Osteoblast (primary cell): ENCODE results near the gene CDH12. TPM values are rescaled to one million over a fixed set of nuclear protein-coding genes. Genes with fewer than 3 reads are reported as not detected.
"Not testable (repeated sequence)": the region's sequence is repeated elsewhere in the genome, so short reads cannot be mapped to it uniquely, and the experiment has no call there.

ENCODE experiments used
- DNase-seq: peaks from one replicate; pipeline ENCODE4 v3.0.0; 2011; ENCODE audit warnings: low spot score, mixed read lengths; ENCODE audit not compliant: insufficient read length; ENCODE audit errors: missing footprints
- H2AFZ ChIP-seq: 2 replicates; pipeline ENCODE4 v1.6.0; 2011; ENCODE audit warnings: mild to moderate bottlenecking, low read length
- H3K27ac ChIP-seq: 2 replicates; pipeline ENCODE4 v1.5.1; 2011; ENCODE audit warnings: mild to moderate bottlenecking, low read depth, low read length, moderate library complexity
- H3K27me3 ChIP-seq: 2 replicates; pipeline ENCODE4 v1.6.0; 2012; ENCODE audit warnings: mild to moderate bottlenecking, control low read depth, inconsistent platforms, low read length, moderate library complexity; ENCODE audit not compliant: insufficient read depth
- H3K36me3 ChIP-seq: 2 replicates; pipeline ENCODE4 v1.5.1; 2011; ENCODE audit warnings: mild to moderate bottlenecking, low read length, control low read depth, moderate library complexity; ENCODE audit not compliant: insufficient read depth
- H3K4me1 ChIP-seq: 2 replicates; pipeline ENCODE4 v1.5.1; 2011; ENCODE audit warnings: mild to moderate bottlenecking, low read length, control low read depth, moderate library complexity; ENCODE audit not compliant: insufficient read depth
- H3K4me2 ChIP-seq: 2 replicates; pipeline ENCODE4 v1.6.0; 2011; ENCODE audit warnings: mild to moderate bottlenecking, low read length; ENCODE audit not compliant: insufficient read depth
- H3K4me3 ChIP-seq: fragments of 200-600 bp; sonication (generic); 3 replicates; pipeline ENCODE4 v1.5.1; 2012; ENCODE audit warnings: mild to moderate bottlenecking, low read length, inconsistent platforms; ENCODE audit not compliant: insufficient read depth
- H3K79me2 ChIP-seq: 2 replicates; pipeline ENCODE4 v1.6.0; 2012; ENCODE audit warnings: mild to moderate bottlenecking, low read length, control low read depth, inconsistent platforms; ENCODE audit not compliant: insufficient read depth
- H3K9me3 ChIP-seq: 2 replicates; pipeline ENCODE4 v1.5.1; 2011; ENCODE audit warnings: low read depth, low read length, control low read depth
- H4K20me1 ChIP-seq: 2 replicates; pipeline ENCODE4 v1.6.0; 2012; ENCODE audit warnings: mild to moderate bottlenecking, low read length, control low read depth; ENCODE audit not compliant: insufficient read depth
- total RNA-seq: library from RNA; depleted of rRNA; stranded (reverse); fragments of >200 nt; gene quantifications from 2 replicates; pipeline ENCODE4 v1.2.3, GENCODE V29; 2012
- TF ChIP-seq, protein P1 (sequence below): IDR thresholded peaks from 2 replicates; pipeline ENCODE4 v1.5.1; 2011; ENCODE audit warnings: mild to moderate bottlenecking, low read depth, low read length, moderate library complexity; ENCODE audit errors: extremely low read depth

CDH12 gene
- total RNA-seq, 1 donor: not detected

DNA sequence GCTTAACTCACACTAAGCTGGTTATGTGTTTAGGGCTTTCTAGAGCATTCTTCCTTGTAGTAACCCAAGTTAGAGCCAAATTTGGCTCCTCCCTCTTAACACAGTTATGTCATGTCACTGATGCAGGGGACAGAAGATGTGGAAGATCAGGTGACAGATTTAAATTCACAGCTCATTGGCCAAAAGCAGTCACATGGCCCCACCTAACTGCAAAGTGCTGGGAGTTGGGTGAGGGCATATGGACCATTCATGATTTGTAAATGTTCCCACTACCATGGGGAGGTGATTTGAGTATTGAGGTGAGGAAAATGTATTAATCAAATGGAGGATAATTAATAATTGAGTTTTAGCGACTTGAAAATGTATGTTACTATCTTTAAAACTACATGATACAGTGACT lies 829.4 kb downstream of the CDH12 start:
- no peaks in the 10 kb centered on the region for H3K4me1 ChIP-seq
- H3K9me3 ChIP-seq: no peaks in the 10 kb centered on the region
- no peaks in the 10 kb centered on the region for H4K20me1 ChIP-seq
- no peak overlapping the region for H3K4me3 ChIP-seq
- no peak overlapping the region for H2AFZ ChIP-seq
- DNase-seq: no peak
- no peaks in the 10 kb centered on the region for H3K36me3 ChIP-seq
- TF ChIP-seq, protein P1, sequence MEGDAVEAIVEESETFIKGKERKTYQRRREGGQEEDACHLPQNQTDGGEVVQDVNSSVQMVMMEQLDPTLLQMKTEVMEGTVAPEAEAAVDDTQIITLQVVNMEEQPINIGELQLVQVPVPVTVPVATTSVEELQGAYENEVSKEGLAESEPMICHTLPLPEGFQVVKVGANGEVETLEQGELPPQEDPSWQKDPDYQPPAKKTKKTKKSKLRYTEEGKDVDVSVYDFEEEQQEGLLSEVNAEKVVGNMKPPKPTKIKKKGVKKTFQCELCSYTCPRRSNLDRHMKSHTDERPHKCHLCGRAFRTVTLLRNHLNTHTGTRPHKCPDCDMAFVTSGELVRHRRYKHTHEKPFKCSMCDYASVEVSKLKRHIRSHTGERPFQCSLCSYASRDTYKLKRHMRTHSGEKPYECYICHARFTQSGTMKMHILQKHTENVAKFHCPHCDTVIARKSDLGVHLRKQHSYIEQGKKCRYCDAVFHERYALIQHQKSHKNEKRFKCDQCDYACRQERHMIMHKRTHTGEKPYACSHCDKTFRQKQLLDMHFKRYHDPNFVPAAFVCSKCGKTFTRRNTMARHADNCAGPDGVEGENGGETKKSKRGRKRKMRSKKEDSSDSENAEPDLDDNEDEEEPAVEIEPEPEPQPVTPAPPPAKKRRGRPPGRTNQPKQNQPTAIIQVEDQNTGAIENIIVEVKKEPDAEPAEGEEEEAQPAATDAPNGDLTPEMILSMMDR: no peak
- no peak overlapping the region for H3K4me2 ChIP-seq
- H3K27me3 ChIP-seq: no peaks in the 10 kb centered on the region
- no peak overlapping the region for H3K27ac ChIP-seq
- H3K79me2 ChIP-seq: no peaks in the 10 kb centered on the region

DNA sequence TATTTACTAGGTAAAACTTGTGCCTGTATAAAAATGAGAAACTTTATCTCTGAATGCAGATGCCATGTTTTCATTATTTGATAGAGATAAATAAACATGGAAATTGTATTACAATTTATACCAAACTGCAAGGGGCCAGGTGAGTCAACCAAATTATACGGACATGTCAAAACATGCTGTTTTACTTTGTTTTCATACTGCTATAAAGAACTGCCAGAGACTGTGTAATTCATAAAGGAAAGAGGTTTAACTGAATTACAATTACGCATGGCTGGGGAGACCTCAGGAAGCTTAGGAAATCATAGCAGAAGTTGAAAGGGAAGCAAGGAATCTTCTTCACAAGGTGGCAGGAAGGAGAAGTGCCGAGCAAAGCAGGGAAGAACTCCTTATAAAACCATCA lies 840.3 kb downstream of the CDH12 start:
- H4K20me1 ChIP-seq, H3K4me3 ChIP-seq, H3K4me1 ChIP-seq, H3K27ac ChIP-seq, H3K27me3 ChIP-seq, H2AFZ ChIP-seq, H3K36me3 ChIP-seq, H3K4me2 ChIP-seq, H3K79me2 ChIP-seq, DNase-seq, H3K9me3 ChIP-seq: not testable (repeated sequence)

GRCh38 chr5:22010808-22011207 lies 842.3 kb downstream of the CDH12 start:
- not testable (repeated sequence) for H3K9me3 ChIP-seq, H3K27me3 ChIP-seq, H4K20me1 ChIP-seq, DNase-seq, H3K27ac ChIP-seq, H3K79me2 ChIP-seq, H3K4me2 ChIP-seq, H3K36me3 ChIP-seq, H3K4me3 ChIP-seq, H2AFZ ChIP-seq, H3K4me1 ChIP-seq

DNA sequence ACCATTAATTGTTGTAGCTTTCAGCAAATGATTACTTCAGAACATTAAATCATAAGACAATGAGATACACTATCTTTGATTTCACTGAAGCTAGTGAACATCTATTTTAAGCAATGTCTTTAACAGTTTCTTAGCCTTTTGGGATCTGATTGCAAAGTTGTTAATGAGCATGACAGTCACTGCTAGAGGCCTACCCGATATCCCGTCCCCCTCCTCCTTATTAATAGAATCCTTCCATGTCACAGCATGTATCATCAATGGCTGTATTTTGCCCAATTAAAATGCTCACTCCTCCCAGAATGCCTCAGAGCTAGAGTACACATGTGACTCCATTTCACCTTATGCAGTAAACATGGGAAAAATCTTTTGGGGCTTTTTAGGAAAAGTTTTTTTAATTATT lies 852.0 kb downstream of the CDH12 start:
- not testable (repeated sequence) for H3K4me3 ChIP-seq, H3K9me3 ChIP-seq, H4K20me1 ChIP-seq, H3K4me2 ChIP-seq, H3K27ac ChIP-seq, H2AFZ ChIP-seq, H3K36me3 ChIP-seq, H3K4me1 ChIP-seq, H3K79me2 ChIP-seq, DNase-seq, H3K27me3 ChIP-seq

DNA sequence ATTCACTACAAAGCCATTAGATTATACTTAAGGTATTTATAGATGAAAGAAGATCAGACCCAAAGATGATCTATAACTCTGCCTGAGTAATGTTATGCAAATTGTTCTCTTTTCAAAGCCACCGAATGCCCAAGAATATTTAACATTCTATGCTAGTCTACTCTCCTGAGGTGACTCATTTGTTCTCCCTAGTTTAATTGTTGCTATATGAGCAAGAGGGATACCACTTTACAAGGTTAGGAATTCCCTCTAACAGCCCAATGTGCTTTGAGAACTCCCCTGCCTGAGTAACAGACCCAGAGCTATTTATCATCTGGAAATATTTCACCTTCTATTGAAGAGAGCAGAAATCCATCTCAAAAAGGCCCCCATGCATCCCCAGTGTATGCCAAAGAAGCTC lies 867.3 kb downstream of the CDH12 start:
- H2AFZ ChIP-seq, H4K20me1 ChIP-seq, H3K4me1 ChIP-seq, H3K27me3 ChIP-seq, H3K27ac ChIP-seq, DNase-seq, H3K9me3 ChIP-seq, H3K4me3 ChIP-seq, H3K79me2 ChIP-seq, H3K4me2 ChIP-seq, H3K36me3 ChIP-seq: not testable (repeated sequence)

DNA sequence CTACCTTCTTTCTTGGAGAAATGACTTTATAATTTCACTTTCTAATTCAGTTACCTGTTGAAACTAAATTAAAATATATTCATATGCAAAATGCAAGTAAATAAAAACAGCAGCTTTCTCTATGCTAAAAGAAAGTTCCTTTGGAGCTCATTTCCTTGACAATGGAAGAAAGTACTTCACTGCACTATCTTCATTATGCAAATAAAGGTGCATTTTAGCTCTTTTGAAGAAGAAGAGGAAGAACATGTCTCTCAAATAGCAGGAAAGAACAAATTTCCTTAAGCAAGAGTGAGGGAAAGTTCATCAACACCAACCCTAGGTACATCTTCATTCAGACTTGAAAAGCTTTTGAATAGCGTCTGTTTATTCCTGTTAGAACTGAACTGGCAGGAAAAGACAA lies 901.6 kb downstream of the CDH12 start:
- H3K4me3 ChIP-seq, H3K27ac ChIP-seq, H3K4me2 ChIP-seq, H3K36me3 ChIP-seq, H3K9me3 ChIP-seq, H3K4me1 ChIP-seq, H3K79me2 ChIP-seq, H4K20me1 ChIP-seq, DNase-seq, H2AFZ ChIP-seq, H3K27me3 ChIP-seq: not testable (repeated sequence)
